Right lobe of liver (tissue), 6 donors: ENCODE measurements around the gene TAS2R40. TPM values are rescaled to one million over a fixed set of nuclear protein-coding genes. Genes with fewer than 3 reads are reported as not detected.

Experiments used
- ATAC-seq, 4 donors: fragments of 200-7000 bp; cut with Tn5 transposase; one replicate each; pipeline ENCODE4 v1.9.1; 2020; ENCODE audit warnings: mild to moderate bottlenecking in 4 of 4, moderate library complexity in 4 of 4
- DNase-seq, 3 donors: peaks; one replicate each; pipeline ENCODE4 v3.0.0-alpha.2; 2020
- H3K27ac ChIP-seq, 3 donors: fragments of 200-600 bp; one replicate each; pipeline ENCODE4 v1.8.0; 2022
- H3K27me3 ChIP-seq, 2 donors: fragments of 200-600 bp; one replicate each; pipeline ENCODE4 v1.8.0; 2022
- H3K36me3 ChIP-seq, 4 donors: fragments of 200-600 bp; sonication (generic) in 1 of 4; one replicate each; pipeline versions ENCODE4 v1.5.1 to v1.8.0; 2017 to 2022; ENCODE audit warnings: control low read depth in 1 of 4
- H3K4me1 ChIP-seq, 4 donors: fragments of 200-600 bp; sonication (generic) in 1 of 4; one replicate each; pipeline versions ENCODE4 v1.5.1 to v1.8.0; 2017 to 2022; ENCODE audit warnings: control low read depth in 1 of 4
- H3K4me3 ChIP-seq, 3 donors: fragments of 200-600 bp; one replicate each; pipeline ENCODE4 v1.8.0; 2022
- H3K9me3 ChIP-seq, 4 donors: fragments of 200-600 bp; sonication (generic) in 1 of 4; one replicate each; pipeline versions ENCODE4 v1.5.1 to v1.8.0; 2017 to 2022; ENCODE audit warnings: control low read depth in 1 of 4
- CTCF ChIP-seq, 4 donors: fragments of 200-600 bp in 3 of 4; fragments of 450-650 bp in 1 of 4; IDR thresholded peaks; one replicate each; pipeline versions ENCODE4 v1.5.1 to v1.8.0; 2016 to 2022; ENCODE audit warnings: antibody characterized with exemption in 4 of 4, mild to moderate bottlenecking in 2 of 4
- POLR2A ChIP-seq: fragments of 450-650 bp; IDR thresholded peaks from one replicate; pipeline ENCODE4 v1.6.1; 2017; ENCODE audit warnings: antibody characterized with exemption, mild to moderate bottlenecking
- WGBS: methylation state at CpG from one replicate; pipeline ENCODE4 v1.1.6; 2018; ENCODE audit warnings: low coverage, low lambda C conversion rate; ENCODE audit not compliant: insufficient coverage; ENCODE audit errors: missing lambda C conversion rate; 5-methylcytosine and 5-hydroxymethylcytosine counted together
- intact Hi-C, 2 donors: fragments of 100-400 bp; cut with DNase I; formaldehyde crosslinking; loops; one replicate each; pipeline versions ENCODE4 v1.11.2 to v1.14.1; 2022
- total RNA-seq, 6 experiments: library from RNA; depleted of rRNA in 2 of 6; stranded (reverse); fragments of >200 nt in 2 of 6; fragmentation: NEBNext Ultra II Directional in 3 of 6; extraction: Animal tissue kit (Norgen Biotek cat#: 25700) in 3 of 6; gene quantifications; one replicate each; pipeline versions ENCODE4 v1.1.0 to v1.2.4, GENCODE V29; 2016 to 2023
- donor health status: DM: no; HTN: yes; CAD: no.
- donor health status: DM: no; HTN: no; CAD: no.
- donor health status: DM: no; HTN: no; CAD: no.
- donor health status: DM: no; HTN: yes; CAD: no.
- donor health status: DM: no; HTN: yes; CAD: no.

Gene TAS2R40
- total RNA-seq, 6 experiments from 2014 or later = not detected

- DNase-seq = no peak
- TF ChIP-seq POLR2A (no peak), CTCF (IDR thresholded peaks at IDR 0.05) (no peak)
- no peaks in the 10 kb centered on the region for H3K36me3 ChIP-seq
- 67% methylated on average over 1 of the region's 2 CpGs for WGBS
- no peaks in the 10 kb centered on the region for H3K4me1 ChIP-seq
- no peak for ATAC-seq
- intact Hi-C loops = no loop called here
- H3K27ac ChIP-seq = no peak overlapping the region
- H3K9me3 ChIP-seq = no peaks in the 10 kb centered on the region
- H3K4me3 ChIP-seq = no peak overlapping the region
- no peaks in the 10 kb centered on the region for H3K27me3 ChIP-seq
Measured at GRCh38 chr7:143217806-143218205, 4.0 kb upstream of the TAS2R40 start.

- TF ChIP-seq POLR2A (no peak), CTCF (IDR thresholded peaks at IDR 0.05) (no peak)
- H3K27me3 ChIP-seq = no peaks in the 10 kb centered on the region
- no peak overlapping the region for H3K4me3 ChIP-seq
- H3K4me1 ChIP-seq = no peaks in the 10 kb centered on the region
- no peaks in the 10 kb centered on the region for H3K36me3 ChIP-seq
- ATAC-seq (no peak), DNase-seq (no peak)
- intact Hi-C loops = no loop called here
- no peak overlapping the region for H3K27ac ChIP-seq
- WGBS = 46% methylated on average over 2 of the region's 2 CpGs
- H3K9me3 ChIP-seq = no peaks in the 10 kb centered on the region
Measured at GRCh38 chr7:143221286-143221685, 551 bp upstream of the TAS2R40 start.

- 53% methylated on average over 7 of the region's 7 CpGs for WGBS
Measured at GRCh38 chr7:143222782-143223181, 945 bp downstream of the TAS2R40 start.

DNA sequence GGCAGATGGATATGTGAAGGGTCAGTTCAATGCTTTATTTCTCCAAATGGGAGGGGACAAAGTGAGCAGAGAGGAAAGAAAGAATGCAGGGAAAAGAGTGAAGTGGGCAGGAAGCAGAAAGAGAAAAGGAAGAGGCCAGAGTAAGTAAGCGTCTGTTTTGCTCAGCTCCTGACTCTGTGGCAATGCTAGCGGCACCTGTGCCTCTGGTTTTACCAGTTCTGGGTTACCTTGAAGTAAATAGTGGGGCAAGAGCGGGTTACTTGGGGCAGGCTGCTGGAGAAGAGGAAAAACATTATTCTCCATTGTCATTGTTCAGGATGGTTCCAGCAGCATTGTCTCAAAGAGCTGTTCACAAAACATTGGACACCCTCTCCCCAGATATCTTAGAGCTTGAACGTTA is 1.9 kb downstream of the TAS2R40 start:
- no peaks in the 10 kb centered on the region for H3K27me3 ChIP-seq
- no peaks in the 10 kb centered on the region for H3K4me1 ChIP-seq
- no peak for TF ChIP-seq POLR2A
- TF ChIP-seq CTCF (IDR thresholded peaks at IDR 0.05) = no peak
- intact Hi-C loops = no loop called here
- H3K4me3 ChIP-seq = no peak overlapping the region
- no peak for ATAC-seq
- no peak for DNase-seq
- H3K36me3 ChIP-seq = no peaks in the 10 kb centered on the region
- no peaks in the 10 kb centered on the region for H3K9me3 ChIP-seq
- WGBS = 72% methylated on average over 4 of the region's 4 CpGs
- no peak overlapping the region for H3K27ac ChIP-seq

More at GRCh38 chr7:143222782-143223181, 945 bp downstream of the TAS2R40 start:
- Histone ChIP-seq H3K9me3 (no peaks in the 10 kb centered on the region), H3K27ac (no peak overlapping the region), H3K36me3 (no peaks in the 10 kb centered on the region), H3K27me3 (no peaks in the 10 kb centered on the region), H3K4me1 (no peaks in the 10 kb centered on the region), H3K4me3 (no peak overlapping the region)
- DNase-seq (peak; percentile 37 to 66 (median 58)), ATAC-seq (peak; percentile 57 to 67 (median 62))
- intact Hi-C loops = no loop called here
- TF ChIP-seq CTCF (IDR thresholded peaks at IDR 0.05) (no peak), POLR2A (no peak)

GRCh38 chr7:143225047-143225446 is 3.2 kb downstream of the TAS2R40 start:
- intact Hi-C loops = no loop called here
- no peak overlapping the region for H3K27ac ChIP-seq
- 61% methylated on average over 3 of the region's 5 CpGs for WGBS

More at GRCh38 chr7:143225047-143225446, 3.2 kb downstream of the TAS2R40 start:
- Histone ChIP-seq H3K36me3 (no peaks in the 10 kb centered on the region), H3K9me3 (no peaks in the 10 kb centered on the region), H3K4me3 (no peak overlapping the region), H3K4me1 (no peaks in the 10 kb centered on the region), H3K27me3 (no peaks in the 10 kb centered on the region)
- no peak for ATAC-seq
- TF ChIP-seq POLR2A = no peak
- no peak for TF ChIP-seq CTCF (IDR thresholded peaks at IDR 0.05)
- no peak for DNase-seq
